ENCODE results near the gene COL23A1.

The COL23A1 gene

DNA sequence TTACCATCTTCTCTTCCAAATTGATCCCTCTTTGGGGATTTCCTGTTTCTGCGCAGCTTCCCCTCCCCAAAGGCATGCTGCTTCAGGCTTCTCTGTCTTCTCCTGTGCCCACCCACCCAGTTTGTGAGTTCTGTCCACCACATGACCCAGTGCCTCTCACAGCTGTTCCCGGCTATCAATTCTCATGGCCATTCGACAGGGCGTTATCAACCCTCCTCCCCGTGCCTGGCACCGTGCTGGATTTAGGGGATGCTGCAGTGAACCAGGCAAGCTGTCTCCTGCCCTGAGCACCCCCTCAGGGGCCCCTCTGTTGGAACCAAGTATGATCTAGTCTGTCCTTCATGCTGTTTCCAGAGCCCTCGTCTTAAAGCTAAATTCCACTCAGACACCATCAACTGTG is 38.7 kb downstream of the COL23A1 start:
- Mint-ChIP-seq H3K27me3 (peaks cover 48% of the 10 kb centered on the region), H3K36me3 (no peaks in the 10 kb centered on the region), H3K9me3 (no peaks in the 10 kb centered on the region), H3K27ac (no peak overlapping the region), H3K4me1 (peaks cover 4% of the 10 kb centered on the region), H3K4me3 (no peak overlapping the region)
- no peak for ATAC-seq

DNA sequence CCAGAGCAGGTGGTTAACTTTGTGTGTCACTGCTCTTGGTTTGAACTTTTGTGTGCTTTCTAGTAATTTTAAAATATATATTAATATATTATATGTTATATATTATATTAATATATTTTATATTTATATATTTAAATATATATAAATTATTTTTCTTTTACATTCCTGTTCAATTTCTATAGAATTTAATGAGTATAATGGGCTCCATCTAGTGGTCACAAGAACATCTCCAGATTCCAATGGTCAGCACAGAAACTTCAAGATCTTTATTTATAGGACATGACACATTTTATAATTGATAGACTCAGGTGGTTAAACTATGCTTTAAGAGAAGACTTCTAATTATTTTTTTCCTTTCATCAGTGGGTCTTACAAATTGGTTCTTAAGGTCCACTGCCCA is 39.1 kb downstream of the COL23A1 start:
- no peaks in the 10 kb centered on the region for H3K9me3 Mint-ChIP-seq
- H3K27ac Mint-ChIP-seq, result no peak overlapping the region
- no peak for ATAC-seq
- no peak overlapping the region for H3K4me3 Mint-ChIP-seq
- H3K27me3 Mint-ChIP-seq, result peaks cover 48% of the 10 kb centered on the region
- H3K4me1 Mint-ChIP-seq, result peaks cover 4% of the 10 kb centered on the region
- no peaks in the 10 kb centered on the region for H3K36me3 Mint-ChIP-seq

DNA sequence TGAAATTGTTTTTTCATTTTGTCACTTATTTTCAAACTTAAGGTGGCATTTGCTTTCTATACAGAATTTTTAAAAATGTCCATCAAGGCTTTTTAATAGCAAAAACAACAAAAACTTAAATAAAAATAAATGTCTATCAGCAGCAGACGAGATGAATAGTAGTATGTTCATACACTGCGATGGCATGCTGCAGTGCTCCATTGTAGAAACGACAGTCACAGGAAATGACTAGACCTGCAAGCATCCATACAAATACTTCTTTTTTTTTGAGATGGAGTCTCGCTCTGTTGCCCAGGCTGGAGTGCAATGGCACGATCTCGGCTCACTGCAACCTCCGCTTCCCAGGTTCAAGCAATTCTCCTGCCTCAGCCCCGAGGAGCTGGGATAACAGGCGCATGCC is 41.4 kb downstream of the COL23A1 start:
- H3K4me1 Mint-ChIP-seq, result peaks cover 4% of the 10 kb centered on the region
- no peak overlapping the region for H3K4me3 Mint-ChIP-seq
- H3K9me3 Mint-ChIP-seq, result no peaks in the 10 kb centered on the region
- H3K27ac Mint-ChIP-seq, result no peak overlapping the region
- H3K36me3 Mint-ChIP-seq, result no peaks in the 10 kb centered on the region
- ATAC-seq, result no peak
- H3K27me3 Mint-ChIP-seq, result peaks cover 42% of the 10 kb centered on the region

DNA sequence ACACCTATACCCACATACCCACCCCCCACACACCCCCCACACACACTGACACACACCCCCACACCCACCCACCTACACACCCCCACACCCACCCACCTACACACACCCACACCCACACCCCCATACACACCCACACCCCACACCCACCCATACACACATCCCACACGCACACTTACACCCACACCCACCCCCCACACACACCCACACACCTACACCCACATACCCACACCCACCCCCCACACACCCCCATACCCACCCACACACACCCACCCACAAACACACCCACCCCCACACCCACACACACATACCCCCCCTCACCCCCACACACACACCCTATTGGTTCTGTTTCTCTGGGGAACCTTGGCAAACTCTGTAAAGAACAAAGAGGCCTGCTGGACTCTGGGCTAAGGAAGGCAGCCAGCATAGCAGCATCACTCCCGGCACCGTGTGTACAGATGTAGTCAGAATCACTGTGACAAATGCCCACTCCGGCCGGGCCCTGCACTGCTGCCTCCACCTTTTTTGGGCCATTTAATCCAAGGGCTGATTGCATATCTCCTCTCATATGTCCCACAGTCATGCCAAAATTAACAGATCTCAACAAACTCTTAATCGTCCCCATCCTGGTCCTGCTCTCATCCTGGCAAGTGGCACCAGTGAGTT is 42.3 kb downstream of the COL23A1 start:
- Mint-ChIP-seq H3K27ac (no peak overlapping the region), H3K4me1 (peaks cover 4% of the 10 kb centered on the region), H3K9me3 (no peaks in the 10 kb centered on the region), H3K27me3 (peaks cover 38% of the 10 kb centered on the region), H3K36me3 (no peaks in the 10 kb centered on the region), H3K4me3 (no peak overlapping the region)
- peak; percentile 72 for ATAC-seq

DNA sequence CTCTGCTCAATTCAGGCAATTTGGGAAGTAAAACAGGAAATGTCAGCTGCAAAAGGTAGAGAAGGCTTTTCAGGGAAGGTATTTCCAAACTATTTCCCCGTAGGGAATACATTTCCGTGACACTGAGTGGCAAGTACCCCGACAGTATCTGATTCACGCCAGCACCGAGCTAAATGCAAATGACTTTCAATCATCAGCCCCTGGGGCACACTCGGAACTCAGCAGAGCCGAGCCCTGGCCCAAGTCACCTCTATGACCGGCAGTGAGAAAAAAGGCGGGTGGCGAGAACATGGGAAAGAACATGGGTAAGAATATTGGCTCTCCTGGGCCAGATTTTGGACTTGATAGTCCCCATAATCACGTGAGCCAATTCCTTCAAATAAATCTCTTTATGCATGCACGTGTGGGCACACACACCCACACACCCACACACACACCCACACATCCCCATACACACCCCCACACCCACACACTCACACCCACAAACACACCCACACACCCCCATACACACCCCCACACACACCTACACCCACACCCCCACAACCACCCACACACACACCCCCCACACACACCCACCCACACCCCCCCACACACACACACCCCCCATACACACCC is 43.0 kb downstream of the COL23A1 start:
- peak; percentile 37 for ATAC-seq
- Mint-ChIP-seq H3K27me3 (peaks cover 43% of the 10 kb centered on the region), H3K27ac (no peak overlapping the region), H3K4me3 (no peak overlapping the region), H3K4me1 (peaks cover 4% of the 10 kb centered on the region), H3K36me3 (no peaks in the 10 kb centered on the region), H3K9me3 (no peaks in the 10 kb centered on the region)

DNA sequence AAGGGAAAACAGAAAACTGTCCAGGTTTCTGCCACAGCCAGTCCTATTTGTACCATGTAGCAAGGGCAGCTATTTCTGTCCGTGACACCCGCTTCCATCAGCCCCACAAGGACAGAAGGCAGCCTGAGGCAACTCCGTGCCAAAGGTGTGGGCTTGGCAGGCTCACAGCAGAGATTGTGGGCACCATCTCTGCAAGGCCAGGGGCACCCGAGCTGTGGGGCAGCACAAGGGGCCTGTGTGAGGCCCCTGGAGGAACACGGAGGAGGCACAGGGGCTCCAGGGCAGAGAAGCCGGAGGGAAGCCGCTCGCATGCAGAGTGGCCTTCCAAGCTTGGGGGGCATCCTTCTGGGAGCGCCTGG is 43.5 kb downstream of the COL23A1 start:
- H3K36me3 Mint-ChIP-seq, result no peaks in the 10 kb centered on the region
- peaks cover 4% of the 10 kb centered on the region for H3K4me1 Mint-ChIP-seq
- H3K4me3 Mint-ChIP-seq, result no peak overlapping the region
- no peaks in the 10 kb centered on the region for H3K9me3 Mint-ChIP-seq
- peaks cover 40% of the 10 kb centered on the region for H3K27me3 Mint-ChIP-seq
- H3K27ac Mint-ChIP-seq, result no peak overlapping the region
- ATAC-seq, result no peak

DNA sequence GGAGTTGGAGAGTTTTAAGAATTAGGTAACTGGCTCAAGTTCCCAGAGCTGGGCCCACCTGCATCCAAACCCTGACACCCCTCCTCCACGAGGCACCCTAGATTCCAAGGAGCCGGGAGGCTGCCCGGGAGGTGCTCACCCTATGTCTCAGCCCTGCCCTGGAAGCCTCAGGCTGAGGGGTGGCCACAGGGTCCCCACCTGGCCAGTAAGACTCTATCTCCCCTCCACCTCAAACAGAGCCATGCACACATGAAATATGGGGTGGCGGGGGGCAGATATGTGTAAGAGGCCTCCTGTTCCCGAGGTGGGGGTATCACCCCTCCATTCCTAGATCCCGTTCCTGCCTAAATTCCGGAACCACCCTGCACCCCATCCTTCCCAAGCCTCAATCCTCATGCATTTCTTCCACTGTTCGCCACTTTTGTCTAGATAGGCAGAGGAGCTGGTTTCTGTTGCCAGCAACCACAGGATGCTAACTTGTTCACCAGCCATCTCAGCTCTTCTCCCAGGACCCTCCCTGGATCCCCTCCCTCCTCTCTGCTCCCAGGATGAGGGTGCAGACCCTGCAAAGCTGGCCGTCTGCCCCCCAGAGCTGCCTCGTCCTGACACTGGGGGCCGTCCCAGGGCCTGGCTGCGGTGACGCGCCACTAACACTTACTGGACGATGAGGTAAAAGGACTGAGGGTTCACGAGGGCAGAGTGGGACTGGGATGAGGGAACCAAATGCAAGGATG is 44.1 kb downstream of the COL23A1 start:
- ATAC-seq, result no peak
- Mint-ChIP-seq H3K27ac (no peak overlapping the region), H3K36me3 (no peaks in the 10 kb centered on the region), H3K27me3 (peaks cover 37% of the 10 kb centered on the region), H3K4me1 (peaks cover 4% of the 10 kb centered on the region), H3K4me3 (no peak overlapping the region), H3K9me3 (no peaks in the 10 kb centered on the region)

DNA sequence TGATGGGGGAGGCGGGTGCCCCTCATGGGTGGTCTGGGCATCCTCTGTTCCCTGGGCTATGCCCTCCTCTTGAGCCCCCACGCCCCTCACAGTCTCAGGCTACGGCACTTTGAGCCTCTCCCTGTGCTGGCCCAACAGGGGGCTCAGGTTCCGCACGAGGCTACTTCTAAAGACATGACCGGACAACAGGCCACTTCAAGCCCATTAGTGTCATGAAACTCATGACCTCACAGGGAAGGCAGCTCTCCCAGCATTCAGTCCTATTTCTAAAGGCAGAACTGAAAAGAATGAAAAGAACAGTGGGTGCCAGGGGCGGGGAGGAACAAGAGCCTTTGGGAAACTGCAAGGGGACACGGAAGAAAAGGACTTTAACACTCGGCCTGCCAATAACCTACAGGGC is 45.0 kb downstream of the COL23A1 start:
- H3K9me3 Mint-ChIP-seq, result no peaks in the 10 kb centered on the region
- no peak overlapping the region for H3K4me3 Mint-ChIP-seq
- no peak overlapping the region for H3K27ac Mint-ChIP-seq
- no peak for ATAC-seq
- no peaks in the 10 kb centered on the region for H3K36me3 Mint-ChIP-seq
- peaks cover 37% of the 10 kb centered on the region for H3K27me3 Mint-ChIP-seq
- peaks cover 4% of the 10 kb centered on the region for H3K4me1 Mint-ChIP-seq

DNA sequence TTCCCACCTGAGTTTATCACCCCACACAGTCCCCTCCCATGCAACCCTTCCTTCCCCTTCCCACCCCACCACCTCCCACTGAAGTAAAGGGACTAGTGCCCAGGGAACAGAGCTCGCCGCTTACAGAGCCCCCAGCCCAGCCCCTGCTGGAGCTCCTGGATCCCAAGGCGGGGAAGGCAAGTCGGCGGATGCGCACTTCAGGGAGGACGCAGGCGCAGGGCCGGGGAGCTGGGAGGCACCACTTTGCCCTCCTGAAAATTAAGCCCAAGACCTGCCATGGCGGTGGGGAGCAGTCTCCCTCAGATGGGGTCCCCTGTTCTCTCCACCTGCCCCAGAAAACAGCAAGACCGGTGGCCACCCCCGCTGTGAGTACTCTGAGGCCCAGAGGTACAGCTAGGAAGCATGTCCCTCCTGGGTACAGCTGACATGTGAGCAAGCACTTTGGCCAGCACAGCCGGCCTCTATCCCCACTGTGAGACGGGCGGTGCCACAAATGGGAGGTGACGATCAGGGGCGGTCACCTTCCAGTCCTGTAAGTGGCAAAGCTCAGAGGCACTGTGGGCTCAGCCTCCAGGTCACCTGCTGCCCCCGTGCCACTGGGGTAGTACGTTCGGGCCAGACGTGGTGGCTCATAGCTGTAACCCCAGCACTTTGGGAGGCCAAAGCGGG is 45.9 kb downstream of the COL23A1 start:
- Mint-ChIP-seq H3K36me3 (no peaks in the 10 kb centered on the region), H3K27me3 (peaks cover 37% of the 10 kb centered on the region), H3K9me3 (no peaks in the 10 kb centered on the region), H3K27ac (no peak overlapping the region), H3K4me3 (no peak overlapping the region), H3K4me1 (peaks cover 4% of the 10 kb centered on the region)
- ATAC-seq, result no peak

DNA sequence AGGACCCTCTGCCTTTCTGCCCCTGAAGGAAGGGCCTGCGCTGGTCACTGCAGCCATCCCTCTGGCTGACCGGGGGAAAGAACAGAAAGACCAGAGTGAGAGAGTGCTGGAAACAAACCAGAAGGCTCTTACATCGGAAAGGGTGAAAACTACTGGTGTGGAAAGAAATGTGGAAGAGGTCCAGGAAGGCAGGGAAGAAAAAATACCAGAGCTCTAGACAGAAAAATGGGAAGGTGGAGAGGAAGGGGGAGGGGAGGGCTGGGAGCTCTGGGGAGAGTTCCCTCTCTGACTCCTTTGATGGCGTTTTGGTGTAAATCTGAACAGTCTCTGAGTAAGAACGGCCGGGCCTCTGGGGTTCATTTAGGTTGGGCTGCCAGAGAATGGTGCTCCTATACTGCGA is 47.7 kb downstream of the COL23A1 start:
- no peaks in the 10 kb centered on the region for H3K9me3 Mint-ChIP-seq
- peaks cover 4% of the 10 kb centered on the region for H3K4me1 Mint-ChIP-seq
- no peak for ATAC-seq

DNA sequence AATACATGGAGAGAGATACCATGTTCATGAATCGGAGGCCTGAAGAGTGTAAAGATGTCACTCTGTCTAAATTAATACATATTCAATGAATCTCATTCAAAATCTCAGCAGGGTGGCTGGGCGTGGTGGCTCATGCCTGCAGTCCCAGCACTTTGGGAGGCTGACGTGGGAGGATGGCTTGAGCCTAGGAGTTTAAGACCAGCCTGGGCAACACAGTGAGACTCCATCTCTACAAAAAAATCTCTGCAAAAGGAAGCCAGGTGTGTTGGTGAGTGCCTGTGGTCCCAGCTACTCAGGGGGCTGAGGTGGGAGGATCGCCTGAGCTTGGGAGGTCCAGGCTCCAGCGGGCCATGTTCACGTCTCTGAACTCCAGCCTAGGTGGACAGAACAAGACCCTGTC is 49.7 kb downstream of the COL23A1 start:
- no peaks in the 10 kb centered on the region for H3K36me3 Mint-ChIP-seq
- H3K9me3 Mint-ChIP-seq, result no peaks in the 10 kb centered on the region
- ATAC-seq, result no peak
- no peaks in the 10 kb centered on the region for H3K4me1 Mint-ChIP-seq
- H3K4me3 Mint-ChIP-seq, result no peak overlapping the region
- peaks cover 28% of the 10 kb centered on the region for H3K27me3 Mint-ChIP-seq
- no peak overlapping the region for H3K27ac Mint-ChIP-seq

More for the DNA sequence above, 47.7 kb downstream of the COL23A1 start:
- no peak overlapping the region for H3K27ac Mint-ChIP-seq
- H3K4me3 Mint-ChIP-seq, result no peak overlapping the region
- H3K36me3 Mint-ChIP-seq, result no peaks in the 10 kb centered on the region
- peaks cover 27% of the 10 kb centered on the region for H3K27me3 Mint-ChIP-seq

DNA sequence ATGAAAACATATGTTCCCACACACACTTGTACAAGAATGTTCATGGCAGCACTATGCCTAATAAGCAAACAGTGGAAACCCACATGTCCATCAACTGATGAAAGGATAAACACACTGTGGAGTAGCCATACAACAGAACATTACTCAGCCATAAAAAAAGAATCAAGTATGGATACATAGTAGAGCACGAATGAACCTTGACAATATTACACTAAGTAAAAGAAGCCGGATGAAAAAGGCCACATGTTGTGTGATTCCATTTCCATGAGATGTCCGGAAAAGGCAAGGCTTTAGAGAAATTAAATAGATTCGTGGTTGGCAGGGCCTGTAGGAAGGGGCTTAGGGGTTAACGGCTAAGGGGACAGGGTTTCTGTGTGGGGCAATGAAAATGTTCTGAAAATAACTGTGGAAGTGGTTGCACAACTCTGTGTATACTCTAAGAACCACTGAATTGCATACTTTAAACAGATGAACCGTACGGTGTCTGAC is 51.4 kb downstream of the COL23A1 start:
- ATAC-seq, result no peak
- Mint-ChIP-seq H3K27ac (no peak overlapping the region), H3K4me3 (no peak overlapping the region)

DNA sequence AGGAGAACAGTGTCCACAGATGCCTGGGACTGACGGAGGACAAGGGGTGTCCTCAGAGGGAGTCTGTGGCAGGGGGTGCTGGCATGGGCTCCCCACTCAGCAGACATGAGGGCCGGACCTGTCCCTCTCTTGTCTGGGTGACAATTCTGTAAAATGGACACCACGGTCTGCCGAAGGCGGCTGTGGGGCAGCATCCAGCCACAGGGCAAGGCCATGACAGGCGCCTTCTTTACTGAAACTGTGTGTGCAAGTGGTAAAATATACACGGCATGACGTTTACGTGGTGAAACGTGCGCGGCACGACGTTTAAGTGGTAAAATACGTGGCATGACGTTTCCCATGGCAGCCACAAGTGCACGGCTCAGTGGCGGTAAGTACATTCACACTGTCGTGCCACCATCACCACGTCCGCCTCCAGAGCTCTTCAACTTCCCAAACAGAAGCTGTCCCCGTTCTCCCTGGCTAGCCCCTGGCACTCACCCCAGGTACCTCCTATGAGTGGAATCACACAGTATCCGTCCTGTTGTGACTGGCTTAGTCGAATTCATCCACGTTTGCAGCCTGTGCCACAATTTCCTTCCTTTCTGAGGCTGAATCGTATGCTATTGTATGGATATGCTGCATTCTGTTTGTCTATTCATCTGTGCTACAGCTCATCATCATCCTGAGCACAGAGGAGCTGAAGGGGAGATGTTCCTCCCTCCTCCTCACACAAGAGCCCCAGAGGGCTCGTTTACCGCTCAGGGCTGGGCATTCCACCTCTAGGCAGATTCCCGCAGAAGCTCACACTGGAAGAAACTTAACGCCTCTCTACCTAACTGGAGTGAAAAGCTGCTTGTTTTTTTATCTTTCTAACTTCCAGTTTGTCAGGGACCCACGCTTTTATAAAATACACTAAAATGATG is 52.5 kb downstream of the COL23A1 start:
- ATAC-seq, result peak; percentile 28
- no peaks in the 10 kb centered on the region for H3K4me1 Mint-ChIP-seq
- peaks cover 27% of the 10 kb centered on the region for H3K27me3 Mint-ChIP-seq
- no peak overlapping the region for H3K27ac Mint-ChIP-seq
- no peaks in the 10 kb centered on the region for H3K9me3 Mint-ChIP-seq
- H3K4me3 Mint-ChIP-seq, result no peak overlapping the region
- H3K36me3 Mint-ChIP-seq, result no peaks in the 10 kb centered on the region

More for the DNA sequence above, 51.4 kb downstream of the COL23A1 start:
- Mint-ChIP-seq H3K4me1 (no peaks in the 10 kb centered on the region), H3K9me3 (no peaks in the 10 kb centered on the region), H3K27me3 (peaks cover 29% of the 10 kb centered on the region), H3K36me3 (no peaks in the 10 kb centered on the region)

DNA sequence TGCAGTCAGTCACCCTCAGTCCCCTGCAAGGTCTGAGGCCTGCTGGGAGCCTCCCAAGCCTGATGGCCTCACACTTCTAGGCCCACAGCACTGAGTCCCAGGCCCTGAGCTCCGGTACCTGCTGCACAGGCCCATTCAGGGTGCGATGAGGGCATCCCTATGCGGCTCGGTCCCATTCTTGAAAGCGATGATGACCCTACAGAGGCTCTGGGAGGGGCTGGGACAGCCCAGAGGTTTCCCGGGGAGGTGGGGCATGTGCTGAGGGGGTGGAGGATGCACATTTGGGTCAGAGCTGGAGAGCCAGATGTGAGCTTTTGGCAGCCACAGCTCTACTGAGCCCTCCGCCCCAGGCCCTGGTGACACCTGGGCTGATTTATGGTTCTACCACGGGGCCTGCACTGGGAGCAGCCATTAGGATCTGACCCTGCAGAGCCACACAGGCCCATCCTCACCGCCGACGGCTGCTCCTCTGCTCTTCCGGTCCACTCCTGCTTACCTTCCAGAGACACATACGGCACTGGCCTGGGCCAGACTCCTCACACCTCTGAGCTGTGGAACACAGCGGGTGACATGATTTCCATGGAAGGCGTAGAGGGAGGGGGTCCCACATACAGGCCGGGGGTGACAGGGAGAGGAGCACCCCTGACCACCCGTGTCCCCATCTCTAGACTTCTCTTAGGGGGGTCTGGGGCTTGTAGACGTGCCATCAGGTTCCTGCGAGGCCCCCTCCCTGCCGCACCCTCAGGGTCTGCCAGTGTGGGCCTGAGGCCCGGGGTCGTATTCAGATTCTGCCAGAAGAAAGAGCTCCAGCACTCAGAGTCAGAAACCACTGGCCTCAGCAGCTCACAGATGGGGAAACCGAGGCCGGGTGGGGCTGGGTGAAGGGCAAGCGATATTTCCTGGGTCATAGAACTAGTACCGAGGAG is 53.4 kb downstream of the COL23A1 start:
- no peak overlapping the region for H3K4me3 Mint-ChIP-seq
- no peaks in the 10 kb centered on the region for H3K36me3 Mint-ChIP-seq
- no peak overlapping the region for H3K27ac Mint-ChIP-seq
- H3K27me3 Mint-ChIP-seq, result peaks cover 27% of the 10 kb centered on the region
- ATAC-seq, result peak; percentile 41
- H3K4me1 Mint-ChIP-seq, result no peaks in the 10 kb centered on the region
- no peaks in the 10 kb centered on the region for H3K9me3 Mint-ChIP-seq

All from stimulated activated memory B cell treated with anti-CD40 and anti-IgM and Interleukin-4, amounts not matched to agents 10 μg/mL and 1 μg/mL and 100 μg/mL, for 72 hours (primary cell).